Measurements from ENCODE around the gene BUB1.
A peak's percentile ranks its signal among the peaks of the same experiment; 100 is the strongest.
"Not testable (repeated sequence)": the region's sequence is repeated elsewhere in the genome, so short reads cannot be mapped to it uniquely, and the experiment has no call there.

The BUB1 gene

GRCh38 chr2:110690083-110690965 lies 12.5 kb upstream of the BUB1 start:
- DNase-seq: no peak

- DNase-seq: no peak
These were observed 10.8 kb upstream of the BUB1 start for GRCh38 chr2:110688594-110689091.

DNA sequence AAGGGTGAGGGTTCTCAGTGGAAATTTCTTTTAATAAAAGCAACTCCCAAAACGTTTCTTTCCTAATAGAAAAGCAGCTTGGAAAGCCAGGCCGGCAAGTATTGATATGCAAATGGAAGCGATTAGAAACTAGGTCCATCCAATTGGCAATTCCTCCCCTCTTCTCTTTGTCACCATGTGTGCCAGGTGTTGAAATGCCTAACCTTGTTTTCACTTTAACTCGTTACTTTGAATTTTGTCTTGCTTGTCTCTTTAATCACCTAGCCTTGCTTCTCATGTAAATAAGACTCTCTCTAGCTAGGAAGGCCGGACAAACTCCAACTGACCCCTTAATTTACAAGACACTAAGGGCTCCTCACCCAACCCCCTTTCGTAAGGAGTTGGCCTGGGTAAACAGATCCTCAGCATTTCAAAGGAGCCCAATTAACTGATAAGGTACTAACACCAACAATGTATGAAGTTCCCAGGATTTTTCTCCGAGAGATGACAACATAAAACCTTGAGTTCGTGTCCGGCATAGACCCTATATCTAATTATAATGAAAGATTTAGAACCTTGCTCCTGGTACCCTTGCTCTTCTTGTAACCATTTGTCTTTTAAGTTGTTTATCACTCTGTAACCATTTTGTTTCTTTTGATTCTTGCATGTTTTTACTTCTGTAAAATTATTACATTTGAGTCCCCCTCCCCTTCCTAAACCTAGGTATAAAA lies 10.1 kb upstream of the BUB1 start:
- DNase-seq: not testable (repeated sequence)

GRCh38 chr2:110682872-110683271 lies 5.0 kb upstream of the BUB1 start:
- no peak for DNase-seq

- DNase-seq: no peak
These were observed 4.4 kb upstream of the BUB1 start for GRCh38 chr2:110682267-110682666.

GRCh38 chr2:110680709-110681108 lies 2.8 kb upstream of the BUB1 start:
- no peak for DNase-seq

- no peak for DNase-seq
These were observed 2.0 kb upstream of the BUB1 start for GRCh38 chr2:110679865-110680264.

GRCh38 chr2:110679337-110679707 lies 1.5 kb upstream of the BUB1 start:
- DNase-seq: peak; percentile 11

DNA sequence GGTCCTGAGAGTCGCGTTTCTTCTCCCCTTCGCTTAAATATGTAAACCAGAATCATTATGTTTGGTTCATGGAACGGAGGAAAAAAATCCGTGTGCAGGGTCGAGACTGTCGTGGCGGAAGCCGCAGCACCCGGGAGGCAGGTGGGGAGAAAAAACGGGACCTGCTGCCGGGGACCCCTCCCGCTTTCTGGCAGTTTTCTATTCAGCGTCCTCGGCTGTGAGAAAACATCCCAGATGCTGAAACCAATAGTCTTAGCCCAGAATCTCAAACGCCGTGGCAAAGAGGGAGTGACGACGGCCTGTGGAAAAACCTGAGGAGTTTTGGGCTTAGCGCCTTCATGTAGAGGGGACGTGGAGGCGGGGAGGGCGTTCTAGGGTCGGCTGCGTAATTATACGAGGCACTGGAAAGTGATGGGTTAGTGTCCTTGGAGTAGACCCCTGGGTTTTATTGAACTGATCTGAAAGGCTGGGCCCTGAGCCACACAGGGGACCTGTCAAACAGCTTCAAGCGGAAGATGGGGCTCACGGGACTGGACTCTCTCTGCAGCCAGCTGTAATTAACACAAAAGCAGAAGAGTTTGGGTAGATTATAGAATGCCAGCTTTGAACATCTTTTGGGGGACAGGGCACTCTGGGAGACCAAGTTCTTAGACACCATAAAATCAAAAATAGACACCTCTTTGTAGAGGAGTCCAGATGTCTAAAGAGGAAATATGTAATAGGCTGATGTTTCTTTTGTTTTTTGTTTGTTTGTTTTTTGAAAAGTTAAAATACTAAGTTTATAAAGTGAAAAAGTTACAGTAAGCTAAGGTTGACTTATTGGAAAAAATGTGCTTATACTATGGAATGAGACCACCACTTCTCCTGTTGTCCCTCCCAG lies 834 bp upstream of the BUB1 start:
- peak; percentile 33 for DNase-seq

GRCh38 chr2:110677080-110677479 lies 783 bp downstream of the BUB1 start:
- peak; percentile 16 for DNase-seq

DNA sequence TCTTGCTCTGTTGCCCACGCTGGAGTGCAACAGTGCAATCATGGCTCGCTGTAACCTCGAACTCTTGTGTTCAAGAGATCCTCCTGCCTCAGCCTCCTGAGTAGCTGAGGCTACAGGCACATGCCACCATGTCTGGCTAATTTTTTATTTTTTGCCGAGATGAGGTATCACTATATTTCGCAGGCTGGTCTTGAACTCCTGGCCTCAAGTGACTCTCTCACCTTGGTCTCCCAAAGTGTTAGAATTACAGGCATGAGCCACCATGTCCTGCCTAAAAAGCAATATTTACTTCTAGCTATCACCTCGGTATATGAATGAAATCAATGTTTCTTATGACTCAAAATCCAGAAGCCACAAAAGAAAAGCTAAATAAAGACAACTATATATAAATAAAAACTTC lies 2.2 kb downstream of the BUB1 start:
- no peak for DNase-seq

- DNase-seq: peak; percentile 73
These were observed 3.0 kb downstream of the BUB1 start for GRCh38 chr2:110674620-110675555.

DNA sequence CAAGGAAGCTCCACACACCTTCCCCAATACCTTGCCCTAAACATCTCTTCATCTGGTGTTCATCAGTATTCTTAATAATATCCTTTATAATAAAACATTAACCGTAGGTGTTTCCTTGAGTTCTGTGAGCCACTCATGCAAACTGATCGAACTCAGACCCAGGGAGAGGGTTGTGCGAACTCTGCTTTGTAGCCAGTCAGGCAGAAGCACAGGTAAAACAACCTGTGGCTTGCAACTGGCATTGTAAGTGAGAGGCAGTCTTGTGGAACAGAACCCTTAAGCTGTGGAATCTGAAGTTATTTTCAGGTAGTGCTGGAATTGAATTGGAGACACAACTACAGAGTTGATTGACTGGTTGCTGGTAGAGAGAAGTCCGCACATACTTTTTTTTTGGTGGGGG lies 4.7 kb downstream of the BUB1 start:
- no peak for DNase-seq

DNA sequence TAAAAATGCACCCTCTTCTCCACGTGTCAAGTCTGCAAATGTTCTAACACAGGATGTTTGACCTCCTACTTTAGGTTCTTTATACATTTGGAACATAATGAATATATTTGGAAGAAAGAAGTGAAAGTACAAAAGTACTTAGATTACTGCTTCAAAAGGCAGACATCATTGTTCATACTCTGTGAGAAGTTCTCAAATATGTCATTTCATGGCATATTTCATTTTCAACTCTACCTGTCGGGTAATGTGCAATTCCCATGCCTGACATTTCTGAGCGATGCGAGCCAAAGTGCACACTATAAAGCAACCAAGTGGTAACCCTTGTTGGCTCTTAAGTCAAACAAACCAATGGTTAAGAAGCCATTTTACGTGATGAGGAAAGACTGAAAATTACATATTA lies 7.0 kb downstream of the BUB1 start:
- no peak for DNase-seq

DNA sequence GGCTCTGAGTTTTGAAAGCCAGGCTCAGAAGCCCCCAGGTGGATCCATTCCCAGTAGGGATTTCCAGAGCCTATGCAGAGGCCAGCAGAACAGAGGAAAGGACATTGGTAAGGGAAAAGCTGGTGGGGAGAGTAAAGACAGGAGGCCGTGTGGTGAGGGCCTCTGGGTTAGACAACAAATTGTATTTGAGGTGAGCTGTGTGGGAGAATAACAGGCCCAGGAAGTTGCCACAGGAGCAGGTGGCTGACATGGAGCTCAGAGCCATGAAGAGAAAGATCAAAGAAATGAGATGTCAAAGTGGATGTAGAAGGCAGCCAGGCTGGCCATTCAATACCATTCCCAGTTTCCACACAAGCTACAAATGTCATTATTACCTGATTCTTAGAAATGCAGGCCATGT lies 8.8 kb downstream of the BUB1 start:
- no peak for DNase-seq

DNA sequence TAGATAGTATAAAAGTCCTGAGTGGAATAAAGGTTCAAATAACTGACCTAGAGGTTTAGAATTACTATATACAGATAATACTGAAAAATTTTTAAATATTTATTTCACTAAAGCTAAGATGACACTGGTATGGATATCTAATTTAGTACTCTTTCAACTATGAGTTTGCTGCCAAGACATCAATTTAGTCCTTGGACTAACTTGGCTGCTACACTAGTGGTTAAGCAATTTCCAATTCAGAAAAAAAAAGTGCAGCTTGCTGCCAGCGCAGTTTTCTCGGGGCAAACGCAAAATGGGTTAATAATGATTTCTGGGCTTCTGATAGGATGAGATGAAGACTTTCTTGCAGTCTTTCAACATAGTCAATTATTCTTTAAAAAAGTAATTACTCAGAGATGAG lies 10.8 kb downstream of the BUB1 start:
- no peak for DNase-seq

DNA sequence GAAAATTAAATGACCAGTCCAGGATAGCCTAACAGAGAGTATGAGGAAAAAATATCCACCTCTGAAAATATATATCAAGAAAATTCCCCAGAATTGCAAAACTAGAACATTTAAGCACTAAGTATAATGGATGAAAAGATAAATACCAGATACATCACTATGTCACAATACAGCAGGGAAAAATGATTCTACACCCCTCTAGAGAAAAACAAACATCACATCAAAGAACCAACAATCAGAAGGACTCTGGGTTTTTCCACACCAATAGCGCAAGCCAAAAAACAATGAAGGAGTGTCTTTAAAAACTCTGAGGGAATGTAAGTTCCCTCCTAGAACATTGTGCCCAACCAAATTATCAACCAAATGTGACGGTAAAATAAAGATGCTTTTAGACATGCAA lies 13.7 kb downstream of the BUB1 start:
- no peak for DNase-seq

GRCh38 chr2:110662560-110662959 lies 15.3 kb downstream of the BUB1 start:
- no peak for DNase-seq

DNA sequence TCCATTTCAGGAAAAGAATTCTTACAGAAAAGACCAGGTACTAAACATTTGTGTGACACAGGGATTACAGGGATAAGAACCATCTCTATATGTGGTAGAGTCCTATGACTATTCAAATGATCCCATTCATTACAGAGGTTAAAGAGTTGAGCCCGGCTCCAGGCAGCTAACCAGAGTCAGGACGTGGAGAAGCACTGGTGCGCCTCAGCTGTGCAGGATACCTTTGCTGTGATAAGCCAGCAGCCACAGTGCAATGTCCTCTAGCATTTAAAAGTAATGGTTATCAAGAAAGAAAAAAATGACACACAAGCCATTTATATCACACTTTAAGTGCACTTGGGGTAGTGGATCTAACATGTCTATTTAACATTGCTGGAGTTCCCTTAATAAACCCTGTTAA lies 17.3 kb downstream of the BUB1 start:
- DNase-seq: no peak

- no peak for DNase-seq
These were observed 18.6 kb downstream of the BUB1 start for GRCh38 chr2:110659248-110659647.

- DNase-seq: no peak
These were observed 20.0 kb downstream of the BUB1 start for GRCh38 chr2:110657724-110658305.

- DNase-seq: no peak
These were observed 22.2 kb downstream of the BUB1 start for GRCh38 chr2:110655701-110656100.
